Measurements from ENCODE around the gene RPTOR.
A peak's percentile ranks its signal among the peaks of the same experiment; 100 is the strongest.

RPTOR gene

GRCh38 chr17:80969030-80969673 is 424.5 kb downstream of the RPTOR start:
- no peak overlapping the region for H3K4me3 ChIP-seq (ENCODE audit: low read depth, low read length)
- ChIA-PET POLR2A (no interaction called here), CTCF (interaction anchor here (1.2 to 3.6 kb wide), 3 partner anchors 10 to 543 kb away, joined by 3 to 27 read pairs (median 6); no protein-coding TSS in a partner anchor)
- DNase-seq (ENCODE audit: low read depth, low spot score) = no peak
- TF ChIP-seq CTCF (IDR thresholded peaks at IDR 0.05; ENCODE audit: insufficient read depth, low read length, missing control alignments) = no peak

- no peak overlapping the region for H3K4me3 ChIP-seq (ENCODE audit: low read depth, low read length)
- DNase-seq (ENCODE audit: low read depth, low spot score) = no peak
- TF ChIP-seq CTCF (IDR thresholded peaks at IDR 0.05; ENCODE audit: insufficient read depth, low read length, missing control alignments) = no peak
- ChIA-PET POLR2A (interaction anchor here (1.0 kb wide), 1 partner anchor 543 kb away, joined by 4 read pairs; no protein-coding TSS in a partner anchor), CTCF (interaction anchor here (0.9 to 3.6 kb wide), 7 partner anchors 10 to 543 kb away, joined by 3 to 27 read pairs (median 4); no protein-coding TSS in a partner anchor)
These were observed 425.0 kb downstream of the RPTOR start for GRCh38 chr17:80969674-80970043.

GRCh38 chr17:80970044-80970761 is 425.6 kb downstream of the RPTOR start:
- DNase-seq (ENCODE audit: low read depth, low spot score) = no peak
- no peak overlapping the region for H3K4me3 ChIP-seq (ENCODE audit: low read depth, low read length)
- POLR2A ChIA-PET = interaction anchor here (1.0 kb wide), 1 partner anchor 543 kb away, joined by 4 read pairs; no protein-coding TSS in a partner anchor
- CTCF ChIA-PET = interaction anchor here (0.9 to 3.6 kb wide), 7 partner anchors 9 to 544 kb away, joined by 3 to 27 read pairs (median 4); no protein-coding TSS in a partner anchor
- TF ChIP-seq CTCF (IDR thresholded peaks at IDR 0.05; ENCODE audit: insufficient read depth, low read length, missing control alignments) = peak; percentile 68

DNA sequence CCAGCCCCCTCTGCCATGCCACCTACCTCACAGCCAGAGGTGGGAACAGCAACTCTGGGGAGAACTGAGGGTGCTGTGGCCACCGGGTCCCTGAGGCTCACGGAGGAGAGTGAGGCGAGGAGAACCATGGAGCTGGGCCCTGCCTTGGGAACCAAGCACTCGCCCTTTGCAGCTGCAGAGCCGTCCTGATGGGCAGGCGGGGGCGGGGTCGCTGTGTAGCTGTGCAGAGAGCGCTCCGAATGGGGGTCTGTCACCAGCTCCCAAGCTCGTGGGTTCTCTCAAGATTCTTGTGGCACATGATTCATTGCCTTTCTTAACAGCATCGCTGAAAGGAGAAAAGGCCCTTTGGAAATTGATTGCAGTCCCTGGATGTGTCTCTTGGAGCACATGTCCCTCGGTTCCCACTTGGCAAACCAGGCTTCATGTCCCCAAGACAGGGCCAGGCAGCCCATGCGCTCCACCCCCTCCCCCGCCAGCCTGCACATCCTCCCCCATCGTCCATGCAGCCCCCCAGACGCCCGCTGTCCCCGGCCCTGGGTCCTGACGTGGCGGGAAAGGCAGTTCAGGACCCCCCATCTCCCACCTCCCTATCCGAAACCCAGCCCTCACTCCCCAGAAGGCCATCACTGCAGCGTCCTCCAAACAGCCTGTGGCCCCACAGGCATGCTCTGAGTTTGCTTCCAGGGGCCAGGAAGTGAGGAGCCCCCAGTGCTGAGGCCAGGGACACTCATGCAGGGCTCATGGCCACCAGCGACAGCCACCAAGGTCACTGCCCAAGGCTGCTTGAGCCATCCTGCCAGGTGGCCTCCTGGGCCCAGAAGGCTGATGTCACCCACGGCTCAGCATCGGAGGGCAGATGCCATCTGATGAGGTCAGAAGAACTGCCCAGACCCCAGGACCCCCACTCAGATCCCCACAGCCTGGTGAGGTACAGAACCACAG is 426.4 kb downstream of the RPTOR start:
- CTCF ChIA-PET = interaction anchor here (0.9 to 3.6 kb wide), 7 partner anchors 8 to 545 kb away, joined by 3 to 27 read pairs (median 4); no protein-coding TSS in a partner anchor
- no peak overlapping the region for H3K4me3 ChIP-seq (ENCODE audit: low read depth, low read length)
- POLR2A ChIA-PET = no interaction called here
- DNase-seq (ENCODE audit: low read depth, low spot score) = no peak
- no peak for TF ChIP-seq CTCF (IDR thresholded peaks at IDR 0.05; ENCODE audit: insufficient read depth, low read length, missing control alignments)

GRCh38 chr17:80971704-80972304 is 427.2 kb downstream of the RPTOR start:
- ChIA-PET POLR2A (no interaction called here), CTCF (interaction anchor here (0.6 to 1.4 kb wide), 3 partner anchors 126 to 545 kb away, joined by 3 to 4 read pairs (median 3); no protein-coding TSS in a partner anchor)
- no peak overlapping the region for H3K4me3 ChIP-seq (ENCODE audit: low read depth, low read length)
- DNase-seq (ENCODE audit: low read depth, low spot score) = no peak
- no peak for TF ChIP-seq CTCF (IDR thresholded peaks at IDR 0.05; ENCODE audit: insufficient read depth, low read length, missing control alignments)
